HG03342 (cell line): Measurements from ENCODE around the gene PRRX2.
A peak's percentile ranks its signal among the peaks of the same experiment; 100 is the strongest.

ENCODE experiments used
- ATAC-seq: cut with Tn5 transposase; IDR thresholded peaks from one replicate; pipeline ENCODE4 v1.9.1; 2021; ENCODE audit warnings: mild to moderate bottlenecking, moderate library complexity; ENCODE audit not compliant: unreplicated experiment

Gene PRRX2

GRCh38 chr9:129665389-129665775 is at the start of gene PRRX2:
PRRX2 (plus strand) TSS chr9:129665647; CDS start chr9:129665868, 221 bp downstream.
- no peak for ATAC-seq

GRCh38 chr9:129617167-129617566 is 48.3 kb upstream of the PRRX2 start:
- ATAC-seq = no peak

- no peak for ATAC-seq
Measured at GRCh38 chr9:129619787-129620668, 45.4 kb upstream of the PRRX2 start.

- no peak for ATAC-seq
Measured at GRCh38 chr9:129620669-129621295, 44.7 kb upstream of the PRRX2 start, which contains the start of gene C9orf50. C9orf50 (minus strand) TSS chr9:129621101; CDS start chr9:129620574, 527 bp downstream.

- ATAC-seq = no peak
Measured at GRCh38 chr9:129623331-129623730, 42.1 kb upstream of the PRRX2 start.

- no peak for ATAC-seq
Measured at GRCh38 chr9:129624168-129624759, 41.2 kb upstream of the PRRX2 start.

GRCh38 chr9:129624947-129625346 is 40.5 kb upstream of the PRRX2 start:
- no peak for ATAC-seq

GRCh38 chr9:129626079-129626624 is 39.3 kb upstream of the PRRX2 start, which contains the start of gene NTMT1:
NTMT1 (plus strand) TSS chr9:129626163; CDS start chr9:129632704, 6,541 bp downstream.
- peak; percentile 70 for ATAC-seq

GRCh38 chr9:129626625-129627284 is 38.7 kb upstream of the PRRX2 start:
- peak; percentile 14 for ATAC-seq

- no peak for ATAC-seq
Measured at GRCh38 chr9:129627556-129628440, 37.6 kb upstream of the PRRX2 start.

GRCh38 chr9:129628709-129629108 is 36.7 kb upstream of the PRRX2 start:
- no peak for ATAC-seq

GRCh38 chr9:129629251-129629820 is 36.1 kb upstream of the PRRX2 start:
- ATAC-seq = no peak

GRCh38 chr9:129630967-129631673 is 34.3 kb upstream of the PRRX2 start:
- ATAC-seq = no peak

- no peak for ATAC-seq
Measured at GRCh38 chr9:129631674-129632129, 33.7 kb upstream of the PRRX2 start.

GRCh38 chr9:129632460-129632859 is 33.0 kb upstream of the PRRX2 start:
- no peak for ATAC-seq

- ATAC-seq = no peak
Measured at GRCh38 chr9:129633207-129633606, 32.2 kb upstream of the PRRX2 start.

GRCh38 chr9:129633848-129634247 is 31.6 kb upstream of the PRRX2 start:
- ATAC-seq = no peak
